CD4-positive, alpha-beta T cell treated with Interleukin-1 beta for 1 hour (primary cell): ENCODE results near the gene CCNT2.
"Not testable (repeated sequence)": the region's sequence is repeated elsewhere in the genome, so short reads cannot be mapped to it uniquely, and the experiment has no call there.

Source experiments
- DNase-seq, 2 donors: peaks; one replicate each; pipeline ENCODE4 v3.0.0-alpha.2; 2020 to 2022

The CCNT2 gene

GRCh38 chr2:134919341-134920210 lies 954 bp downstream of the CCNT2 start:
- peak; percentile 30 to 40 for DNase-seq

- no peak for DNase-seq
Measured at GRCh38 chr2:134924912-134925311, 6.3 kb downstream of the CCNT2 start.

GRCh38 chr2:134926231-134926931 lies 7.8 kb downstream of the CCNT2 start:
- no peak for DNase-seq

GRCh38 chr2:134927195-134927594 lies 8.6 kb downstream of the CCNT2 start:
- no peak for DNase-seq

GRCh38 chr2:134932864-134933526 lies 14.4 kb downstream of the CCNT2 start:
- DNase-seq: no peak

- no peak for DNase-seq
Measured at GRCh38 chr2:134933732-134934131, 15.1 kb downstream of the CCNT2 start.

GRCh38 chr2:134934150-134934549 lies 15.5 kb downstream of the CCNT2 start:
- no peak for DNase-seq

GRCh38 chr2:134934641-134935040 lies 16.0 kb downstream of the CCNT2 start:
- DNase-seq: no peak

GRCh38 chr2:134936691-134937090 lies 18.1 kb downstream of the CCNT2 start:
- no peak for DNase-seq

- DNase-seq: no peak
Measured at GRCh38 chr2:134943540-134943939, 24.9 kb downstream of the CCNT2 start.

- no peak for DNase-seq
Measured at GRCh38 chr2:134944975-134945374, 26.4 kb downstream of the CCNT2 start.

- no peak for DNase-seq
Measured at GRCh38 chr2:134946073-134946472, 27.5 kb downstream of the CCNT2 start.

- no peak for DNase-seq
Measured at GRCh38 chr2:134949981-134950708, 31.5 kb downstream of the CCNT2 start.

GRCh38 chr2:134950886-134951285 lies 32.3 kb downstream of the CCNT2 start:
- DNase-seq: no peak

- no peak for DNase-seq
Measured at GRCh38 chr2:134952608-134953007, 34.0 kb downstream of the CCNT2 start.

- DNase-seq: no peak
Measured at GRCh38 chr2:134954065-134954464, 35.4 kb downstream of the CCNT2 start.

GRCh38 chr2:134955744-134956143 lies 37.1 kb downstream of the CCNT2 start:
- DNase-seq: no peak

GRCh38 chr2:134957477-134957876 lies 38.9 kb downstream of the CCNT2 start:
- no peak for DNase-seq

- DNase-seq: not testable (repeated sequence)
Measured at GRCh38 chr2:134967166-134967565, 48.5 kb downstream of the CCNT2 start.

- no peak for DNase-seq
Measured at GRCh38 chr2:134973241-134974138, 54.9 kb downstream of the CCNT2 start.

- DNase-seq: no peak
Measured at GRCh38 chr2:134975281-134976009, 56.8 kb downstream of the CCNT2 start.
